ENCODE results near the gene UQCC3.
A peak's percentile ranks its signal among the peaks of the same experiment; 100 is the strongest.
"Not testable (repeated sequence)": the region's sequence is repeated elsewhere in the genome, so short reads cannot be mapped to it uniquely, and the experiment has no call there.

The UQCC3 gene

GRCh38 chr11:62671236-62671607, 251 bp upstream of the UQCC3 start:
- peak overlapping the region; percentile 87 for H3K27ac ChIP-seq
- DNase-seq (ENCODE audit: low read depth, low spot score) = no peak
- no peaks in the 10 kb centered on the region for H3K9me3 ChIP-seq (ENCODE audit: low read depth, low read length)
- peak overlapping the region; percentile 91 for H3K4me3 ChIP-seq
- peaks cover 29% of the 10 kb centered on the region for H3K36me3 ChIP-seq (ENCODE audit: insufficient read depth, low read length)
- no peak for TF ChIP-seq POLR2AphosphoS5 (IDR thresholded peaks at IDR 0.05; ENCODE audit: borderline replicate concordance, low read depth, low read length)
- no peak for TF ChIP-seq EZH2 (IDR thresholded peaks at IDR 0.05)
- TF ChIP-seq FOXP2 (optimal IDR thresholded peaks at IDR 0.05; ENCODE audit: control extremely low read depth, extremely low read length, insufficient read depth) = no peak
- peak overlapping the region; percentile 95 for H3K9ac ChIP-seq (ENCODE audit: insufficient read length)

DNA sequence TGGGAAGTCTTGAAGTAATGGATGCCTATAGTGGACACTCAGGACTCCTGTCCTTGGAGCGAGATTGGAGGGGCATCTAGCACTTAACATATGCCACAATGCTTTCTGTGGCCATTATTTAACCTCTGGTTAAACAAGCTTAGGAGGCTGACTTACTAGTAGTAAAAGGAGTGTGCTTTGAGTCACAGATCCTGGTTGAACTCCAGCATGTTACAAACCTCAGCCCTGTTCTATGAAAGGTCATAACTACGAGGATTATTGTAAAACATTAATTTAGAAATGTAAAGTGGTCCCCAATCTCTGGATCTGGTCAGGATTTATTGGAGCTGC, 1.7 kb downstream of the UQCC3 start:
- DNase-seq (ENCODE audit: low read depth, low spot score) = no peak
- Histone ChIP-seq H3K36me3 (ENCODE audit: insufficient read depth, low read length) (peaks cover 28% of the 10 kb centered on the region), H3K27ac (peak overlapping the region; percentile 14; the same call in 1 of the 2 replicates), H3K9ac (ENCODE audit: insufficient read length) (peak overlapping the region; percentile 45), H3K4me3 (no peak overlapping the region), H3K9me3 (ENCODE audit: low read depth, low read length) (no peaks in the 10 kb centered on the region)
- no peak for TF ChIP-seq EZH2 (IDR thresholded peaks at IDR 0.05)
- TF ChIP-seq FOXP2 (optimal IDR thresholded peaks at IDR 0.05; ENCODE audit: control extremely low read depth, extremely low read length, insufficient read depth) = no peak
- no peak for TF ChIP-seq POLR2AphosphoS5 (IDR thresholded peaks at IDR 0.05; ENCODE audit: borderline replicate concordance, low read depth, low read length)

- H3K9me3 ChIP-seq (ENCODE audit: low read depth, low read length); DNase-seq (ENCODE audit: low read depth, low spot score); H3K4me3 ChIP-seq; H3K9ac ChIP-seq (ENCODE audit: insufficient read length); H3K27ac ChIP-seq: not testable (repeated sequence)
- peaks cover 29% of the 10 kb centered on the region for H3K36me3 ChIP-seq (ENCODE audit: insufficient read depth, low read length)
Observed at GRCh38 chr11:62675415-62675814, 3.9 kb downstream of the UQCC3 start.

DNA sequence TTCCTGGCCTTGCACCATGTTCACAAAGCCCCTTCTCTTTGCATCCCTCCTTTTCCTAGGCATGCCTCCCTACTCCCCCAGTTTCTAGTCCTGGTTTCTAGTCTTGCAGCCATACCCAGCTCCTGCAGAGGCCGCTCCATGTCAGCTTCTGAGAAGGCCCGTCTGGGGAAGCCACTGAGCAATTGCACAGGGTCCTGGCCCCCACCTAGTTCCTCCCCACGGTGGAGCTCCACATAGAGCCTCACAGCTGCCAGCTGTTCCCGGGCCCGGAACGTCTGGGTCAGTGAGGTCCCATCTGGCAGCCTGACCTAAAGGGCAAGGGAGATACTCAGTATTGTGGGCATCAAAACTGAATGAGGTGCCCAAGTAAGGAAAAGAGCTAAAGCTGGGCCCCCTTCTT, 5.2 kb downstream of the UQCC3 start:
- Histone ChIP-seq H3K4me3 (no peak overlapping the region), H3K9ac (ENCODE audit: insufficient read length) (no peak overlapping the region), H3K36me3 (ENCODE audit: insufficient read depth, low read length) (peaks cover 29% of the 10 kb centered on the region), H3K27ac (no peak overlapping the region), H3K9me3 (ENCODE audit: low read depth, low read length) (no peaks in the 10 kb centered on the region)
- no peak for DNase-seq (ENCODE audit: low read depth, low spot score)
- TF ChIP-seq POLR2AphosphoS5 (IDR thresholded peaks at IDR 0.05; ENCODE audit: borderline replicate concordance, low read depth, low read length) = no peak
- TF ChIP-seq FOXP2 (optimal IDR thresholded peaks at IDR 0.05; ENCODE audit: control extremely low read depth, extremely low read length, insufficient read depth) = no peak
- no peak for TF ChIP-seq EZH2 (IDR thresholded peaks at IDR 0.05)

DNA sequence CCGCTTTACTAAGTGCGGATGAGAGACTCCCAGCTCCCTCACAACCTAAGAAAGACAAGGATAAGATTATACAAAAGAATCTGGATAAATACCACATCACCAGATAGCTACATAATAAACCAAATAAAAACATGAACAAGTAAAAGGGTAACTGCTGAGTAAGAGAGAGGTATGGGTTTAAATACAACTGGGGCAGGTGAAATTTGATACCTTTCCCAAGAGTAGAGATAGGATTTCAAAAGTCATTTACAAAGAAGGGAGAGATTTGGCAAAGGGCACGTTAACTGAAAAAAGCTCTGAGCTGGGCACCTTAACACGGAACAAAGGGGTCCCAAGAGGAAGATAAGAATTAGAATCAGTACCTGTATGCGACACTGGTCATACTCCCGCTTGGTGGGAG, 5.7 kb downstream of the UQCC3 start:
- Histone ChIP-seq H3K9me3 (ENCODE audit: low read depth, low read length) (no peaks in the 10 kb centered on the region), H3K36me3 (ENCODE audit: insufficient read depth, low read length) (peaks cover 29% of the 10 kb centered on the region), H3K27ac (no peak overlapping the region), H3K9ac (ENCODE audit: insufficient read length) (no peak overlapping the region), H3K4me3 (no peak overlapping the region)
- DNase-seq (ENCODE audit: low read depth, low spot score) = no peak
- TF ChIP-seq POLR2AphosphoS5 (IDR thresholded peaks at IDR 0.05; ENCODE audit: borderline replicate concordance, low read depth, low read length) (no peak), FOXP2 (optimal IDR thresholded peaks at IDR 0.05; ENCODE audit: control extremely low read depth, extremely low read length, insufficient read depth) (no peak), EZH2 (IDR thresholded peaks at IDR 0.05) (no peak)

- DNase-seq (ENCODE audit: low read depth, low spot score) = no peak
- TF ChIP-seq POLR2AphosphoS5 (IDR thresholded peaks at IDR 0.05; ENCODE audit: borderline replicate concordance, low read depth, low read length) (no peak), EZH2 (IDR thresholded peaks at IDR 0.05) (no peak), FOXP2 (optimal IDR thresholded peaks at IDR 0.05; ENCODE audit: control extremely low read depth, extremely low read length, insufficient read depth) (no peak)
- Histone ChIP-seq H3K4me3 (peak overlapping the region; percentile 97), H3K36me3 (ENCODE audit: insufficient read depth, low read length) (peaks cover 28% of the 10 kb centered on the region), H3K27ac (no peak overlapping the region), H3K9me3 (ENCODE audit: low read depth, low read length) (no peaks in the 10 kb centered on the region), H3K9ac (ENCODE audit: insufficient read length) (peak overlapping the region; percentile 96)
Observed at GRCh38 chr11:62677714-62678113, 6.2 kb downstream of the UQCC3 start.

GRCh38 chr11:62678433-62678769, 6.9 kb downstream of the UQCC3 start:
- DNase-seq (ENCODE audit: low read depth, low spot score) = no peak
- peak overlapping the region; percentile 84; the same call in 1 of the 2 replicates for H3K27ac ChIP-seq
- no peak for TF ChIP-seq EZH2 (IDR thresholded peaks at IDR 0.05)
- TF ChIP-seq FOXP2 (optimal IDR thresholded peaks at IDR 0.05; ENCODE audit: control extremely low read depth, extremely low read length, insufficient read depth) = no peak
- H3K9me3 ChIP-seq (ENCODE audit: low read depth, low read length) = no peaks in the 10 kb centered on the region
- H3K36me3 ChIP-seq (ENCODE audit: insufficient read depth, low read length) = peaks cover 22% of the 10 kb centered on the region
- H3K9ac ChIP-seq (ENCODE audit: insufficient read length) = peak overlapping the region; percentile 96
- peak overlapping the region; percentile 97 for H3K4me3 ChIP-seq

GRCh38 chr11:62678770-62679696, 7.6 kb downstream of the UQCC3 start, which contains the start of gene UBXN1:
TSS of gene UBXN1 (minus strand) at chr11:62679073. CDS start at chr11:62678923, 150 bp downstream.
- Histone ChIP-seq H3K4me3 (peak within 1 kb of the TSS; percentile 97), H3K9ac (ENCODE audit: insufficient read length) (peak within 1 kb of the TSS; percentile 96), H3K36me3 (ENCODE audit: insufficient read depth, low read length) (peaks cover 18% of the 10 kb centered on the region), H3K9me3 (ENCODE audit: low read depth, low read length) (no peaks in the 10 kb centered on the region), H3K27ac (peak within 1 kb of the TSS; percentile 84)
- peak; percentile 87 for TF ChIP-seq POLR2AphosphoS5 (IDR thresholded peaks at IDR 0.05; ENCODE audit: borderline replicate concordance, low read depth, low read length)
- no peak for TF ChIP-seq EZH2 (IDR thresholded peaks at IDR 0.05)
- peak; percentile 83 for TF ChIP-seq FOXP2 (optimal IDR thresholded peaks at IDR 0.05; ENCODE audit: control extremely low read depth, extremely low read length, insufficient read depth)
- peak; percentile 59 for DNase-seq (ENCODE audit: low read depth, low spot score)

DNA sequence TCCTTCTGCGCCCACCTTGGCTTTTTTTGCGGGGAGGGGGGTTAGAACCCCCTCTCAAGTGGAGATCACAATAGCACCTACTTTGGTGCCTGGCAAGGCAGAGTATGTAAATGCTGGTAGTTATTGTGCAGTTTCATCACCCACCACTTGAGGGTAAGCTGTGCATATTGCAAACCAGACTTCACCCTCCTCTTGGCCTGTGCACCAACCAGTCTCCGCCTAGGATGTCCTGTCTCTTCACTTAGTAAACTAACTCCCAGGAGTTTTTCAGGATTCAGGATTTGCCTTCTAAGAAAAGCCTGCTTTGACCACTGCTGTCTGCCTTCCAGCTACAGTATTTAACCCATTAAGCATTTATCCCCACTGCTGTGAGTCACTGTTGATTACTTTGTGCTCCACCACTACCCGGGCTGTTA, 9.4 kb downstream of the UQCC3 start:
- Histone ChIP-seq H3K36me3 (ENCODE audit: insufficient read depth, low read length) (peaks cover 14% of the 10 kb centered on the region), H3K4me3 (no peak overlapping the region)
- DNase-seq (ENCODE audit: low read depth, low spot score) = peak; percentile 70

More for the DNA sequence above, 9.4 kb downstream of the UQCC3 start:
- TF ChIP-seq POLR2AphosphoS5 (IDR thresholded peaks at IDR 0.05; ENCODE audit: borderline replicate concordance, low read depth, low read length) (no peak), FOXP2 (optimal IDR thresholded peaks at IDR 0.05; ENCODE audit: control extremely low read depth, extremely low read length, insufficient read depth) (no peak), EZH2 (IDR thresholded peaks at IDR 0.05) (no peak)
- Histone ChIP-seq H3K9ac (ENCODE audit: insufficient read length) (no peak overlapping the region), H3K27ac (peak overlapping the region; percentile 62), H3K9me3 (ENCODE audit: low read depth, low read length) (no peaks in the 10 kb centered on the region)
